Ovary (tissue), 3 donors: ENCODE measurements around the gene GBP5.

Experiments used
- CTCF ChIP-seq, 3 donors: fragments of 450-650 bp in 2 of 3; fragments of 200-600 bp in 1 of 3; IDR thresholded peaks; one replicate each; pipeline versions ENCODE4 v1.5.1 to v1.8.0; 2016 to 2022; ENCODE audit warnings: antibody characterized with exemption in 3 of 3, mild to moderate bottlenecking in 1 of 3
- EP300 ChIP-seq: sonication (generic); formaldehyde crosslinking; IDR thresholded peaks from one replicate; pipeline ENCODE4 v1.6.1; 2017; ENCODE audit warnings: antibody characterized with exemption
- POLR2A ChIP-seq: fragments of 450-650 bp; IDR thresholded peaks from one replicate; pipeline ENCODE4 v1.6.1; 2017; ENCODE audit warnings: antibody characterized with exemption, mild to moderate bottlenecking, moderate library complexity
- donor health status: DM: no; HTN: no; CAD: no.

DNA sequence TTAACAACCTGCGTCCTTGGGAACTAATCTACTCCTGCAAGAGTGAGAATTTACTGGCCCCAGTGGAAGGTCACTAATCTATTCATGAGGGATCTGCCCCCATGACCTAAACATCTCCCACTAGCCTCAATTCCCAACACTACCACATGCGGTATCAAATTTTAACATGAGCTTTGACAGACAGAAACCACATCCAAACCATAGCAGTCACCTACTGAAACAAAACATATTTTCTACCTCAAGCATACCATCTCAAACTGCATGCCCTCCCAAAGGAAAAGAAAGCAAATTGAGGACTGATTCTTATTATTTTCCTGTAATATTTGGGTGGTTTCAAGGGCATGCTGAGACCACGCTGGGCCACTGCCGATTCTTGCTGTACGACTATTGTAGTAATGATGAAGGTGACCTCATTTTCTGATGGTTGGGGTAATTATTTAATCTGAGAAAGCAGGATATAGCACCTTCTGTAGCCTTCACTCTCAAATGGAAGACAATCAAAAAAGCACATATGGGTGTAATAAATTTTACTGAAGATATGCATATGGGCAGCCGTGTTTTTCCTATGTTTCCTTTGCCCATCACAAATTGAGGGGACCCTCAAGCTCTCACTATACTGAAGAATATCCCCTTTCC, 13.2 kb upstream of the GBP5 start:
- no peak for TF ChIP-seq POLR2A
- no peak for TF ChIP-seq EP300
- no peak for TF ChIP-seq CTCF (IDR thresholded peaks at IDR 0.05)
